H1 (cell line): ENCODE measurements around the gene MYO1A.

ENCODE experiments used
- ATF2 ChIP-seq: IDR thresholded peaks from 2 replicates; pipeline ENCODE4 v1.6.1; 2012; ENCODE audit warnings: low read length, inconsistent platforms
- EP300 ChIP-seq, 2 experiments: IDR thresholded peaks; 1 replicate in 1 of 2; 2 replicates in 1 of 2; pipeline ENCODE4 v1.6.1; 2011 to 2012; ENCODE audit warnings: low read depth in 2 of 2, low read length in 2 of 2, mild to moderate bottlenecking in 2 of 2, borderline replicate concordance in 1 of 2, inconsistent platforms in 1 of 2, moderate library complexity in 1 of 2
- HDAC2 ChIP-seq, 2 experiments: fragments of 300-600 bp in 1 of 2; sonication (generic) in 1 of 2; IDR thresholded peaks; 2 replicates each; pipeline ENCODE4 v1.6.1; 2011 to 2012; ENCODE audit warnings: low read depth in 2 of 2, low read length in 2 of 2, mild to moderate bottlenecking in 2 of 2, moderate library complexity in 2 of 2, borderline replicate concordance in 1 of 2, inconsistent platforms in 1 of 2
- JUN ChIP-seq: IDR thresholded peaks from 2 replicates; pipeline ENCODE4 v1.6.1; 2011; ENCODE audit warnings: low read depth, mild to moderate bottlenecking, improper control_type of control experiment, low read length
- KDM1A ChIP-seq: fragments of 200-600, 300-600 bp; sonication (generic); IDR thresholded peaks from 2 replicates; pipeline ENCODE4 v1.7.1; 2016; ENCODE audit warnings: mild to moderate bottlenecking, low read length, borderline replicate concordance
- KDM5A ChIP-seq: fragments of 200-600 bp; IDR thresholded peaks from 2 replicates; pipeline ENCODE4 v1.7.1; 2012; ENCODE audit warnings: mild to moderate bottlenecking, low read length, inconsistent platforms, mixed read lengths
- POLR2A ChIP-seq, 2 experiments: IDR thresholded peaks; 1 replicate in 1 of 2; 2 replicates in 1 of 2; pipeline ENCODE4 v1.6.1; 2011; ENCODE audit warnings: low read depth in 2 of 2, low read length in 2 of 2, mild to moderate bottlenecking in 2 of 2; ENCODE audit errors: control extremely low read depth in 1 of 2
- RFX5 ChIP-seq: IDR thresholded peaks from 2 replicates; pipeline ENCODE4 v1.6.1; 2011; ENCODE audit warnings: low read depth, low read length, improper control_type of control experiment, borderline replicate concordance
- SIX5 ChIP-seq: IDR thresholded peaks from 2 replicates; pipeline ENCODE4 v1.6.1; 2011; ENCODE audit warnings: mild to moderate bottlenecking, low read depth, low read length
- SP4 ChIP-seq: IDR thresholded peaks from 2 replicates; pipeline ENCODE4 v1.6.1; 2012; ENCODE audit warnings: low read length, inconsistent platforms
- SRF ChIP-seq: IDR thresholded peaks from 2 replicates; pipeline ENCODE4 v1.6.1; 2011; ENCODE audit warnings: mild to moderate bottlenecking, low read depth, low read length, moderate library complexity
- YY1 ChIP-seq: IDR thresholded peaks from 2 replicates; pipeline ENCODE4 v1.6.1; 2011; ENCODE audit warnings: low read depth, mild to moderate bottlenecking, low read length
- ZNF274 ChIP-seq: IDR thresholded peaks from 2 replicates; pipeline ENCODE4 v1.7.0; 2012; ENCODE audit warnings: low read length, borderline replicate concordance; ENCODE audit errors: extremely low read depth
- TF ChIP-seq, protein P1 (sequence below), 3 experiments: IDR thresholded peaks; 1 replicate in 2 of 3; 2 replicates in 1 of 3; pipeline versions ENCODE4 v1.5.1 to v1.6.1; 2011; ENCODE audit warnings: low read length in 3 of 3, mild to moderate bottlenecking in 3 of 3, inconsistent platforms in 2 of 3, low read depth in 1 of 3, moderate library complexity in 1 of 3; ENCODE audit not compliant: insufficient read depth in 1 of 3; ENCODE audit errors: control extremely low read depth in 1 of 3

DNA sequence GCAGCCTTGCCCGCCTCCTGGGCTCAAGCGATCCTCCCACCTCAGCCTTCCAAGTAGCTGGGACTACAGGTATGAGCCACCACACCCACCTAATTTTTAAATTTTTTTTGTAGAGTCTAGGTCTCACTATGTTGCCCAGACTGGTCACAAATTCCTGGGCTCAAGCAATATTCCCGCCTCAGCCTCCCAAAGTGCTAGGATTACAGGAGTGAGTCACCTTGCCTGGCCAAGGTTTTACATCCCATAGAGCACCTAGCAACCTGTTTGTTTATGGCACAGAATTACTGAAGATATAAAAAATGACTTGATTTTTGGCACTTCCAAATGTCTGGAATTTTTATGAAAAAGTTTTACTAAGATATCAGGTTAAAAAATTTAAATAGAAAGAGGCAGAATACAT, 16.5 kb downstream of the MYO1A start:
- TF ChIP-seq, protein P1, sequence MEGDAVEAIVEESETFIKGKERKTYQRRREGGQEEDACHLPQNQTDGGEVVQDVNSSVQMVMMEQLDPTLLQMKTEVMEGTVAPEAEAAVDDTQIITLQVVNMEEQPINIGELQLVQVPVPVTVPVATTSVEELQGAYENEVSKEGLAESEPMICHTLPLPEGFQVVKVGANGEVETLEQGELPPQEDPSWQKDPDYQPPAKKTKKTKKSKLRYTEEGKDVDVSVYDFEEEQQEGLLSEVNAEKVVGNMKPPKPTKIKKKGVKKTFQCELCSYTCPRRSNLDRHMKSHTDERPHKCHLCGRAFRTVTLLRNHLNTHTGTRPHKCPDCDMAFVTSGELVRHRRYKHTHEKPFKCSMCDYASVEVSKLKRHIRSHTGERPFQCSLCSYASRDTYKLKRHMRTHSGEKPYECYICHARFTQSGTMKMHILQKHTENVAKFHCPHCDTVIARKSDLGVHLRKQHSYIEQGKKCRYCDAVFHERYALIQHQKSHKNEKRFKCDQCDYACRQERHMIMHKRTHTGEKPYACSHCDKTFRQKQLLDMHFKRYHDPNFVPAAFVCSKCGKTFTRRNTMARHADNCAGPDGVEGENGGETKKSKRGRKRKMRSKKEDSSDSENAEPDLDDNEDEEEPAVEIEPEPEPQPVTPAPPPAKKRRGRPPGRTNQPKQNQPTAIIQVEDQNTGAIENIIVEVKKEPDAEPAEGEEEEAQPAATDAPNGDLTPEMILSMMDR (IDR thresholded peaks at IDR 0.05; ENCODE audit: control extremely low read depth in 1 of 3, insufficient read depth in 1 of 3, low read depth in 1 of 3, low read length in 3 of 3), result no peak
- TF ChIP-seq YY1, result no peak
- no peak for TF ChIP-seq ATF2
- no peak for TF ChIP-seq SIX5
- TF ChIP-seq SP4, result no peak
- TF ChIP-seq JUN, result no peak
- no peak for TF ChIP-seq POLR2A (IDR thresholded peaks at IDR 0.05; ENCODE audit: control extremely low read depth in 1 of 2, low read depth in 2 of 2, low read length in 2 of 2)
- no peak for TF ChIP-seq ZNF274
- TF ChIP-seq RFX5, result no peak
- no peak for TF ChIP-seq KDM5A
- TF ChIP-seq HDAC2 (IDR thresholded peaks at IDR 0.05; ENCODE audit: borderline replicate concordance in 1 of 2, low read depth in 2 of 2, low read length in 2 of 2), result no peak
- TF ChIP-seq SRF, result no peak
- no peak for TF ChIP-seq EP300 (IDR thresholded peaks at IDR 0.05; ENCODE audit: borderline replicate concordance in 1 of 2, low read depth in 2 of 2, low read length in 2 of 2)
- no peak for TF ChIP-seq KDM1A
